Measurements from ENCODE around the gene OLFML3. TPM values are rescaled to one million over a fixed set of nuclear protein-coding genes. Genes with fewer than 3 reads are reported as not detected.
A peak's percentile ranks its signal among the peaks of the same experiment; 100 is the strongest.
"Not testable (repeated sequence)": the region's sequence is repeated elsewhere in the genome, so short reads cannot be mapped to it uniquely, and the experiment has no call there.

OLFML3 gene
- total and polyA plus RNA-seq, 5 experiments from 2014 or later: 0.36 to 0.49 TPM; not detected in 3

- peaks cover 4 to 54% (median 23%) of the 10 kb centered on the region in 3 donors for H3K36me3 Mint-ChIP-seq
- peaks cover 43 to 86% (median 77%) of the 10 kb centered on the region in 4 donors for H3K4me1 Mint-ChIP-seq
- H3K9me3 Mint-ChIP-seq: peaks cover 0 to 3% (median 0%) of the 10 kb centered on the region in 9 donors
- no peaks in the 10 kb centered on the region for H3K27me3 Mint-ChIP-seq
- peak; percentile 70 to 74 for ATAC-seq
- peak overlapping the region; percentile 91 to 98 (median 96) for H3K27ac Mint-ChIP-seq
- peak overlapping the region; percentile 74 to 92 (median 84) for H3K4me3 Mint-ChIP-seq
- POLR2A ChIA-PET: interaction anchor here (0.7 to 4.5 kb wide), 7 partner anchors 8 to 775 kb away, joined by 3 to 62 read pairs (median 5); partner anchors contain the start of genes AP4B1, DCLRE1B and HIPK1
- peak in 9 of 10 donors; percentile 13 to 68 (median 62) for DNase-seq
Observed at GRCh38 chr1:113940365-113941244, 38.7 kb upstream of the OLFML3 start.

DNA sequence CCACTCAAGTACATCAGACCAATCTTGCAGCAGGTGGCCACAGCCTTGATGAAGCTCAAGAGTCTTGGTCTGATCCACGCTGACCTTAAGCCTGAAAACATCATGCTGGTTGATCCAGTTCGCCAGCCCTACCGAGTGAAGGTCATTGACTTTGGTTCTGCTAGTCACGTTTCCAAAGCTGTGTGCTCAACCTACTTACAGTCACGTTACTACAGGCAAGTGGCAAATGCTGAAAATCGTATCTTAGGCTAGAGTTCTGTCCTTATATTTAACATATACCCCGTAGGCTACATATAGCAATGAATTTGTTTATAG lies 38.1 kb upstream of the OLFML3 start:
- ATAC-seq (peak in 1 of 2 donors; percentile 2), DNase-seq (no peak)
- no peaks in the 10 kb centered on the region for H3K27me3 Mint-ChIP-seq
- peaks cover 0 to 3% (median 0%) of the 10 kb centered on the region in 9 donors for H3K9me3 Mint-ChIP-seq
- POLR2A ChIA-PET: interaction anchor here (1.0 to 4.5 kb wide), 3 partner anchors 8 to 36 kb away, joined by 4 to 62 read pairs (median 16); partner anchors contain the start of genes AP4B1, DCLRE1B and HIPK1
- H3K4me3 Mint-ChIP-seq: peak overlapping the region; percentile 74 to 92 (median 84)
- peak overlapping the region; percentile 91 to 98 (median 96) for H3K27ac Mint-ChIP-seq
- peaks cover 4 to 57% (median 23%) of the 10 kb centered on the region in 3 donors for H3K36me3 Mint-ChIP-seq
- H3K4me1 Mint-ChIP-seq: peaks cover 46 to 86% (median 81%) of the 10 kb centered on the region in 4 donors

- peaks cover 4 to 54% (median 23%) of the 10 kb centered on the region in 3 donors for H3K36me3 Mint-ChIP-seq
- POLR2A ChIA-PET: interaction anchor here (9.3 kb wide), 1 partner anchor 10 kb away, joined by 179 read pairs; the partner anchor contains the start of gene HIPK1
- DNase-seq: no peak
- H3K27me3 Mint-ChIP-seq: no peaks in the 10 kb centered on the region
- H3K4me3 Mint-ChIP-seq: peak overlapping the region in 7 of 10 donors; percentile 19 to 69 (median 47)
- no peak for ATAC-seq
- peaks cover 0 to 3% (median 0%) of the 10 kb centered on the region in 9 donors for H3K9me3 Mint-ChIP-seq
- peak overlapping the region in 9 of 10 donors; percentile 49 to 91 (median 74) for H3K27ac Mint-ChIP-seq
- H3K4me1 Mint-ChIP-seq: peaks cover 44 to 86% (median 82%) of the 10 kb centered on the region in 4 donors
Observed at GRCh38 chr1:113942527-113942926, 36.7 kb upstream of the OLFML3 start.

DNA sequence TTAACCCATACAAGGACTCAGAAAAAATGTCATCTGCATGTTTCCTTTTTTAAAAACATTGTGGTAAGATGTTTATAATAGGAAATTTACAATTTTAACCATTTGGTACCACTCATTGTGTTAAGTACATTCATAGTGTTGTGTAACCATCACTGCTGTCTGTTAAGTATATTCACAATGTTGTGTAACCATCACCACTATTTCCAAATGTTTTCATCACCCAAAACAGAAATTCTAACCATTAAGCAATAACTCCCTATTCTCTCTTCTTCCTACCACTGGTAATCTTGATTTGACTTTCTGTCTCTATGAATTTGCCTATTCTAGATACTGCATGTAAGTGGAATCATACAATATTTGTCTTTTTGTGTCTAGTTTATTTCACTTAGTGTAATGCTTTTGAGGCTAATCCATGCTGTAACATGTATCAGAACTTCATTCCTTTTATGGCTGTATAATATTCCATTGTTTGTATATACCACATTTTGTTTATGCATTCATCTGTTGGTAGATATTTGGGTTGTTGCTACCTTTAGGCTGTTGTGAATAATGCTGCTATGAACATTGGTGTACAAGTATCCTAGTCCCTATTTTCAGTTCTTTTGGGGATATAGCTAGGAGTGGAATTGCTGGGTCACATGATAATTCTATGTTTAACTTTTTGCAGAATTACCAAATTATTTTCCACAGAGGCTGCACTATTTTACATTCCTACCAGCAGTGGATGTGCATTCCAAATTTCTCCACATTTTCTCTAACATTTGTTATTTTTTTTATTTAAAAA lies 36.1 kb upstream of the OLFML3 start:
- peak overlapping the region in 8 of 10 donors; percentile 34 to 87 (median 54) for H3K27ac Mint-ChIP-seq
- peaks cover 40 to 86% (median 81%) of the 10 kb centered on the region in 4 donors for H3K4me1 Mint-ChIP-seq
- H3K9me3 Mint-ChIP-seq: peaks cover 0 to 3% (median 0%) of the 10 kb centered on the region in 9 donors
- POLR2A ChIA-PET: interaction anchor here (9.3 kb wide), 1 partner anchor 11 kb away, joined by 179 read pairs; the partner anchor contains the start of gene HIPK1
- DNase-seq (no peak), ATAC-seq (no peak)
- peak overlapping the region in 5 of 10 donors; percentile 1 to 48 (median 14) for H3K4me3 Mint-ChIP-seq
- peaks cover 4 to 52% (median 23%) of the 10 kb centered on the region in 3 donors for H3K36me3 Mint-ChIP-seq
- H3K27me3 Mint-ChIP-seq: no peaks in the 10 kb centered on the region

GRCh38 chr1:113945329-113945728 lies 33.9 kb upstream of the OLFML3 start:
- Mint-ChIP-seq H3K27ac (peak overlapping the region; percentile 74 to 99 (median 95)), H3K4me1 (peaks cover 34 to 86% (median 81%) of the 10 kb centered on the region in 4 donors), H3K27me3 (no peaks in the 10 kb centered on the region), H3K9me3 (peaks cover 0 to 3% (median 0%) of the 10 kb centered on the region in 9 donors), H3K4me3 (peak overlapping the region in 9 of 10 donors; percentile 5 to 83 (median 80)), H3K36me3 (peaks cover 4 to 50% (median 20%) of the 10 kb centered on the region in 3 donors)
- DNase-seq (no peak), ATAC-seq (no peak)
- POLR2A ChIA-PET: interaction anchor here (3.9 to 9.3 kb wide), 2 partner anchors 13 to 40 kb away, joined by 19 to 179 read pairs; partner anchors contain the start of genes AP4B1, DCLRE1B and HIPK1

GRCh38 chr1:113946112-113946511 lies 33.2 kb upstream of the OLFML3 start:
- POLR2A ChIA-PET: interaction anchor here (1.2 to 9.3 kb wide), 3 partner anchors 8 to 41 kb away, joined by 5 to 179 read pairs (median 19); partner anchors contain the start of genes AP4B1, DCLRE1B and HIPK1
- ATAC-seq (peak; percentile 29 to 42), DNase-seq (no peak)
- Mint-ChIP-seq H3K9me3 (peaks cover 0 to 3% (median 0%) of the 10 kb centered on the region in 9 donors), H3K27me3 (no peaks in the 10 kb centered on the region), H3K4me3 (peak overlapping the region; percentile 67 to 90 (median 82)), H3K27ac (peak overlapping the region; percentile 78 to 99 (median 95)), H3K4me1 (peaks cover 26 to 86% (median 78%) of the 10 kb centered on the region in 4 donors), H3K36me3 (peaks cover 4 to 46% (median 17%) of the 10 kb centered on the region in 3 donors)

- POLR2A ChIA-PET: interaction anchor here (0.9 to 9.3 kb wide), 6 partner anchors 8 to 136 kb away, joined by 3 to 179 read pairs (median 5); partner anchors contain the start of genes AP4B1, DCLRE1B, HIPK1 and RSBN1
Observed at GRCh38 chr1:113946678-113947387, 32.4 kb upstream of the OLFML3 start.

DNA sequence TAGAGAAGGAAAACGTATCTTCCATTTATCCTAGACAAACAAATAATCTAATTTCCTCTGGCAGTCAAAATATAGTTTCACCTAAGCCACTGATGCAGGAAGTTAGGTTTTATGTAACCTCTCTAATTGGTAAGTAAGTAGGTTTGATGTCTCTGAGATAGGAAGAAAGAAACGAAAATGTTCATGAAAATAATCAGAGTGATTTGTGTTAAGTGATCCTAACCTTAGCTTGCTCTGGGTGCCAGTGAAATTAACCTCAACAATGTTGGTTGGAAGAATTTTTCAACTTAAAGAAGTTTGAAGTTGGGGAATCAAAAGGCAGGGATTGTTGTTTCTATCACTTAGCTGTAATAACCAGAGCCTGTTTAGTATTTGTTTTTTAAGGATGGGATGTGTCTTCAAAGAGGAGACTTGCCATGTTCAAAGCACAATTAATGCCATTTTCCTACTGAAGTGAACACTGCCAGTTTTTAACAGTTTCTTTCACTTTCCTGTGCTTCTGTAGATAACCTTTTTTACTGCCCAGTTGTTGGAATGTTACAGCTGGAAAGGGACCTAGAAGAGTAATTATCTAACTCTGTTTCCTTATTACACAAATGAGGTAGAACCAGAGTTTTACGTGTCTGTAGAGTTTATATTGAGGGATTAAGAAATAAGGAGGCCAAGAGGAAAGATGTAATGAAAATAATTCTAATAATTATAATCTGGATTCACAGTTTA lies 31.7 kb upstream of the OLFML3 start:
- peak; percentile 76 to 80 for ATAC-seq

More at GRCh38 chr1:113946678-113947387, 32.4 kb upstream of the OLFML3 start:
- ATAC-seq (peak; percentile 28 to 38), DNase-seq (no peak)
- H3K4me3 Mint-ChIP-seq: peak overlapping the region; percentile 67 to 90 (median 82)
- peak overlapping the region; percentile 90 to 99 (median 95) for H3K27ac Mint-ChIP-seq
- H3K27me3 Mint-ChIP-seq: no peaks in the 10 kb centered on the region
- peaks cover 4 to 44% (median 19%) of the 10 kb centered on the region in 3 donors for H3K36me3 Mint-ChIP-seq
- peaks cover 0 to 3% (median 0%) of the 10 kb centered on the region in 9 donors for H3K9me3 Mint-ChIP-seq
- peaks cover 24 to 89% (median 79%) of the 10 kb centered on the region in 4 donors for H3K4me1 Mint-ChIP-seq

GRCh38 chr1:113948151-113948550 lies 31.1 kb upstream of the OLFML3 start:
- not testable (repeated sequence) for H3K27me3 Mint-ChIP-seq
- peak overlapping the region; percentile 39 to 90 (median 80) for H3K4me3 Mint-ChIP-seq
- POLR2A ChIA-PET: interaction anchor here (0.7 to 9.3 kb wide), 7 partner anchors 7 to 183 kb away, joined by 3 to 179 read pairs (median 8); partner anchors contain the start of genes AP4B1, DCLRE1B, HIPK1 and RSBN1

More for the DNA sequence above, 31.7 kb upstream of the OLFML3 start:
- DNase-seq: peak in 3 of 10 donors; percentile 53 to 61 (median 54)
- Mint-ChIP-seq H3K27ac (peak overlapping the region; percentile 90 to 99 (median 95)), H3K27me3 (no peaks in the 10 kb centered on the region), H3K36me3 (peaks cover 4 to 38% (median 17%) of the 10 kb centered on the region in 3 donors), H3K4me3 (peak overlapping the region; percentile 67 to 90 (median 82)), H3K4me1 (peaks cover 24 to 88% (median 77%) of the 10 kb centered on the region in 4 donors), H3K9me3 (peaks cover 0 to 3% (median 0%) of the 10 kb centered on the region in 9 donors)
- POLR2A ChIA-PET: interaction anchor here (0.7 to 9.3 kb wide), 8 partner anchors 8 to 136 kb away, joined by 3 to 179 read pairs (median 4); partner anchors contain the start of genes AP4B1, DCLRE1B, HIPK1 and RSBN1

GRCh38 chr1:113949007-113949406 lies 30.3 kb upstream of the OLFML3 start:
- ATAC-seq (no peak), DNase-seq (peak in 5 of 10 donors; percentile 32 to 48 (median 40))
- Mint-ChIP-seq H3K9me3 (peaks cover 0 to 3% (median 0%) of the 10 kb centered on the region in 9 donors), H3K27ac (peak overlapping the region; percentile 89 to 97 (median 95)), H3K27me3 (no peaks in the 10 kb centered on the region), H3K4me1 (peaks cover 19 to 93% (median 81%) of the 10 kb centered on the region in 4 donors), H3K4me3 (peak overlapping the region; percentile 30 to 90 (median 70)), H3K36me3 (peaks cover 0 to 40% (median 20%) of the 10 kb centered on the region in 3 donors)
- POLR2A ChIA-PET: interaction anchor here (0.7 to 9.3 kb wide), 5 partner anchors 8 to 183 kb away, joined by 3 to 179 read pairs (median 8); partner anchors contain the start of genes HIPK1 and RSBN1

More at GRCh38 chr1:113948151-113948550, 31.1 kb upstream of the OLFML3 start:
- Mint-ChIP-seq H3K27ac (peak overlapping the region; percentile 90 to 99 (median 95)), H3K36me3 (peaks cover 2 to 38% (median 16%) of the 10 kb centered on the region in 3 donors), H3K4me1 (peaks cover 22 to 90% (median 77%) of the 10 kb centered on the region in 4 donors)
- DNase-seq, ATAC-seq, H3K9me3 Mint-ChIP-seq: not testable (repeated sequence)

Measured in naive thymus-derived CD8-positive, alpha-beta T cell (primary cell).